ENCODE data around the gene GJA1.
"Not testable (repeated sequence)": the region's sequence is repeated elsewhere in the genome, so short reads cannot be mapped to it uniquely, and the experiment has no call there.

Gene GJA1

GRCh38 chr6:121436960-121437850 lies 1.8 kb downstream of the GJA1 start:
- peak overlapping the region; percentile 28 to 62 for H3K9ac ChIP-seq (ENCODE audit: low read depth in 1 of 2, low read length in 2 of 2)
- H3K9me3 ChIP-seq (ENCODE audit: control insufficient read depth in 2 of 2, low read length in 2 of 2): no peaks in the 10 kb centered on the region
- peak overlapping the region; percentile 55 to 56 for H3K27ac ChIP-seq (ENCODE audit: low read depth in 2 of 2, low read length in 2 of 2)
- H3K4me3 ChIP-seq (ENCODE audit: low read length in 2 of 2): peak overlapping the region; percentile 50 to 78
- no peaks in the 10 kb centered on the region for H3K36me3 ChIP-seq (ENCODE audit: control insufficient read depth in 2 of 2, insufficient read depth in 2 of 2, low read length in 2 of 2)
- peaks cover 15 to 21% of the 10 kb centered on the region in 2 donors for H3K27me3 ChIP-seq (ENCODE audit: control insufficient read depth in 2 of 2, insufficient read depth in 2 of 2, low read length in 2 of 2)
- peaks cover 2 to 6% of the 10 kb centered on the region in 2 donors for H3K4me1 ChIP-seq (ENCODE audit: control insufficient read depth in 2 of 2, insufficient read depth in 2 of 2, low read length in 2 of 2)

- peaks cover 2 to 6% of the 10 kb centered on the region in 2 donors for H3K4me1 ChIP-seq (ENCODE audit: control insufficient read depth in 2 of 2, insufficient read depth in 2 of 2, low read length in 2 of 2)
- peak overlapping the region; percentile 50 to 78 for H3K4me3 ChIP-seq (ENCODE audit: low read length in 2 of 2)
- no peaks in the 10 kb centered on the region for H3K9me3 ChIP-seq (ENCODE audit: control insufficient read depth in 2 of 2, low read length in 2 of 2)
- H3K27ac ChIP-seq (ENCODE audit: low read depth in 2 of 2, low read length in 2 of 2): peak overlapping the region; percentile 55 to 56
- H3K9ac ChIP-seq (ENCODE audit: low read depth in 1 of 2, low read length in 2 of 2): peak overlapping the region; percentile 14 to 62
- H3K36me3 ChIP-seq (ENCODE audit: control insufficient read depth in 2 of 2, insufficient read depth in 2 of 2, low read length in 2 of 2): no peaks in the 10 kb centered on the region
- peaks cover 15 to 21% of the 10 kb centered on the region in 2 donors for H3K27me3 ChIP-seq (ENCODE audit: control insufficient read depth in 2 of 2, insufficient read depth in 2 of 2, low read length in 2 of 2)
Observed at GRCh38 chr6:121437851-121438651, 2.6 kb downstream of the GJA1 start.

GRCh38 chr6:121438869-121439268 lies 3.4 kb downstream of the GJA1 start:
- no peaks in the 10 kb centered on the region for H3K36me3 ChIP-seq (ENCODE audit: control insufficient read depth in 2 of 2, insufficient read depth in 2 of 2, low read length in 2 of 2)
- H3K27me3 ChIP-seq (ENCODE audit: control insufficient read depth in 2 of 2, insufficient read depth in 2 of 2, low read length in 2 of 2): peaks cover 15 to 21% of the 10 kb centered on the region in 2 donors
- H3K4me3 ChIP-seq (ENCODE audit: low read length in 2 of 2): no peak overlapping the region
- no peaks in the 10 kb centered on the region for H3K9me3 ChIP-seq (ENCODE audit: control insufficient read depth in 2 of 2, low read length in 2 of 2)
- peaks cover 2 to 6% of the 10 kb centered on the region in 2 donors for H3K4me1 ChIP-seq (ENCODE audit: control insufficient read depth in 2 of 2, insufficient read depth in 2 of 2, low read length in 2 of 2)
- no peak overlapping the region for H3K27ac ChIP-seq (ENCODE audit: low read depth in 2 of 2, low read length in 2 of 2)
- H3K9ac ChIP-seq (ENCODE audit: low read depth in 1 of 2, low read length in 2 of 2): no peak overlapping the region

- no peak overlapping the region for H3K4me3 ChIP-seq (ENCODE audit: low read length in 2 of 2)
- H3K27me3 ChIP-seq (ENCODE audit: control insufficient read depth in 2 of 2, insufficient read depth in 2 of 2, low read length in 2 of 2): peaks cover 15 to 19% of the 10 kb centered on the region in 2 donors
Observed at GRCh38 chr6:121439475-121439874, 4.0 kb downstream of the GJA1 start.

GRCh38 chr6:121439926-121440325 lies 4.5 kb downstream of the GJA1 start:
- H3K27ac ChIP-seq (ENCODE audit: low read depth in 2 of 2, low read length in 2 of 2): no peak overlapping the region
- no peak overlapping the region for H3K9ac ChIP-seq (ENCODE audit: low read depth in 1 of 2, low read length in 2 of 2)
- peaks cover 15 to 18% of the 10 kb centered on the region in 2 donors for H3K27me3 ChIP-seq (ENCODE audit: control insufficient read depth in 2 of 2, insufficient read depth in 2 of 2, low read length in 2 of 2)

More at GRCh38 chr6:121439475-121439874, 4.0 kb downstream of the GJA1 start:
- Histone ChIP-seq H3K9me3 (ENCODE audit: control insufficient read depth in 2 of 2, low read length in 2 of 2) (no peaks in the 10 kb centered on the region), H3K36me3 (ENCODE audit: control insufficient read depth in 2 of 2, insufficient read depth in 2 of 2, low read length in 2 of 2) (no peaks in the 10 kb centered on the region), H3K27ac (ENCODE audit: low read depth in 2 of 2, low read length in 2 of 2) (no peak overlapping the region), H3K4me1 (ENCODE audit: control insufficient read depth in 2 of 2, insufficient read depth in 2 of 2, low read length in 2 of 2) (peaks cover 2 to 6% of the 10 kb centered on the region in 2 donors), H3K9ac (ENCODE audit: low read depth in 1 of 2, low read length in 2 of 2) (no peak overlapping the region)

GRCh38 chr6:121441477-121441876 lies 6.0 kb downstream of the GJA1 start:
- no peak overlapping the region for H3K9ac ChIP-seq (ENCODE audit: low read depth in 1 of 2, low read length in 2 of 2)
- peaks cover 11 to 15% of the 10 kb centered on the region in 2 donors for H3K27me3 ChIP-seq (ENCODE audit: control insufficient read depth in 2 of 2, insufficient read depth in 2 of 2, low read length in 2 of 2)
- no peak overlapping the region for H3K27ac ChIP-seq (ENCODE audit: low read depth in 2 of 2, low read length in 2 of 2)
- H3K9me3 ChIP-seq (ENCODE audit: control insufficient read depth in 2 of 2, low read length in 2 of 2): no peaks in the 10 kb centered on the region
- no peaks in the 10 kb centered on the region for H3K36me3 ChIP-seq (ENCODE audit: control insufficient read depth in 2 of 2, insufficient read depth in 2 of 2, low read length in 2 of 2)
- H3K4me1 ChIP-seq (ENCODE audit: control insufficient read depth in 2 of 2, insufficient read depth in 2 of 2, low read length in 2 of 2): peaks cover 2 to 6% of the 10 kb centered on the region in 2 donors
- H3K4me3 ChIP-seq (ENCODE audit: low read length in 2 of 2): no peak overlapping the region

More at GRCh38 chr6:121439926-121440325, 4.5 kb downstream of the GJA1 start:
- Histone ChIP-seq H3K9me3 (ENCODE audit: control insufficient read depth in 2 of 2, low read length in 2 of 2) (no peaks in the 10 kb centered on the region), H3K4me3 (ENCODE audit: low read length in 2 of 2) (no peak overlapping the region), H3K36me3 (ENCODE audit: control insufficient read depth in 2 of 2, insufficient read depth in 2 of 2, low read length in 2 of 2) (no peaks in the 10 kb centered on the region), H3K4me1 (ENCODE audit: control insufficient read depth in 2 of 2, insufficient read depth in 2 of 2, low read length in 2 of 2) (peaks cover 2 to 6% of the 10 kb centered on the region in 2 donors)

GRCh38 chr6:121442576-121442975 lies 7.1 kb downstream of the GJA1 start:
- Histone ChIP-seq H3K4me3 (ENCODE audit: low read length in 2 of 2) (no peak overlapping the region), H3K4me1 (ENCODE audit: control insufficient read depth in 2 of 2, insufficient read depth in 2 of 2, low read length in 2 of 2) (peaks cover 0 to under 1% of the 10 kb centered on the region in 2 donors)

GRCh38 chr6:121443971-121444541 lies 8.6 kb downstream of the GJA1 start:
- no peak overlapping the region for H3K4me3 ChIP-seq (ENCODE audit: low read length in 2 of 2)
- H3K27ac ChIP-seq (ENCODE audit: low read depth in 2 of 2, low read length in 2 of 2): no peak overlapping the region
- no peaks in the 10 kb centered on the region for H3K4me1 ChIP-seq (ENCODE audit: control insufficient read depth in 2 of 2, insufficient read depth in 2 of 2, low read length in 2 of 2)
- no peak overlapping the region for H3K9ac ChIP-seq (ENCODE audit: low read depth in 1 of 2, low read length in 2 of 2)
- no peaks in the 10 kb centered on the region for H3K36me3 ChIP-seq (ENCODE audit: control insufficient read depth in 2 of 2, insufficient read depth in 2 of 2, low read length in 2 of 2)
- H3K9me3 ChIP-seq (ENCODE audit: control insufficient read depth in 2 of 2, low read length in 2 of 2): no peaks in the 10 kb centered on the region
- no peaks in the 10 kb centered on the region for H3K27me3 ChIP-seq (ENCODE audit: control insufficient read depth in 2 of 2, insufficient read depth in 2 of 2, low read length in 2 of 2)

More at GRCh38 chr6:121442576-121442975, 7.1 kb downstream of the GJA1 start:
- peaks cover 2 to 8% of the 10 kb centered on the region in 2 donors for H3K27me3 ChIP-seq (ENCODE audit: control insufficient read depth in 2 of 2, insufficient read depth in 2 of 2, low read length in 2 of 2)
- H3K36me3 ChIP-seq (ENCODE audit: control insufficient read depth in 2 of 2, insufficient read depth in 2 of 2, low read length in 2 of 2): no peaks in the 10 kb centered on the region
- no peak overlapping the region for H3K9ac ChIP-seq (ENCODE audit: low read depth in 1 of 2, low read length in 2 of 2)
- H3K9me3 ChIP-seq (ENCODE audit: control insufficient read depth in 2 of 2, low read length in 2 of 2): no peaks in the 10 kb centered on the region
- H3K27ac ChIP-seq (ENCODE audit: low read depth in 2 of 2, low read length in 2 of 2): no peak overlapping the region

GRCh38 chr6:121446705-121447104 lies 11.3 kb downstream of the GJA1 start:
- not testable (repeated sequence) for H3K27ac ChIP-seq (ENCODE audit: low read depth in 2 of 2, low read length in 2 of 2); H3K4me3 ChIP-seq (ENCODE audit: low read length in 2 of 2); H3K4me1 ChIP-seq (ENCODE audit: control insufficient read depth in 2 of 2, insufficient read depth in 2 of 2, low read length in 2 of 2); H3K27me3 ChIP-seq (ENCODE audit: control insufficient read depth in 2 of 2, insufficient read depth in 2 of 2, low read length in 2 of 2); H3K9ac ChIP-seq (ENCODE audit: low read depth in 1 of 2, low read length in 2 of 2); H3K36me3 ChIP-seq (ENCODE audit: control insufficient read depth in 2 of 2, insufficient read depth in 2 of 2, low read length in 2 of 2); H3K9me3 ChIP-seq (ENCODE audit: control insufficient read depth in 2 of 2, low read length in 2 of 2)

All from mucosa of rectum (tissue), 2 donors.